VCaP (cell line): Measurements from ENCODE around the gene NR2C1.

Experiments used
- H3K27ac ChIP-seq: fragments of 450-650 bp; 2 replicates; pipeline ENCODE4 v1.5.1; 2017
- CTCF ChIP-seq: fragments of 450-650 bp; conservative IDR thresholded peaks from 2 replicates; pipeline ENCODE4 v1.5.1; 2017; ENCODE audit warnings: mild to moderate bottlenecking, moderate library complexity

The NR2C1 gene

DNA sequence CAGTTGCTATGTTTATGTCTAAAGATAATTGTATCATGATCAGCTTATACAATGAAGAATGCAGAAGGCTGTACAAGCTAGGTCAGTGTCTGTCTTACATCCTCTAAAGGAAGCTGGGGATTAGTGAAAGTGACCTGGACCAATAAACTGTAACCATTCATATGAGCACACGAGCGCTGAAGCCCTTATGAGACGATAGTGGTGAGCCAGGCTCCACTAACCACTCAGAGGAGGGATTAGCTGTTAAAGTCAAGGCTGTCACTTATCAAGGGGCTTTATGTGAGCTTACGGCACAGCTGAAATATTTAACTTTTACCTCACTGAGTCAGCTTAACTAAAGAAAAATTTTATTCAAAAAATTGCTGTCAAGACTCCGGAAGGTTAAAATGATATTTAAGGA is 100.2 kb downstream of the NR2C1 start:
- H3K27ac ChIP-seq = no peak overlapping the region
- no peak for TF ChIP-seq CTCF

GRCh38 chr12:94972795-94973194 is 100.6 kb downstream of the NR2C1 start:
- H3K27ac ChIP-seq = no peak overlapping the region
- TF ChIP-seq CTCF = no peak

GRCh38 chr12:94971923-94972322 is 101.5 kb downstream of the NR2C1 start:
- TF ChIP-seq CTCF = no peak
- no peak overlapping the region for H3K27ac ChIP-seq

DNA sequence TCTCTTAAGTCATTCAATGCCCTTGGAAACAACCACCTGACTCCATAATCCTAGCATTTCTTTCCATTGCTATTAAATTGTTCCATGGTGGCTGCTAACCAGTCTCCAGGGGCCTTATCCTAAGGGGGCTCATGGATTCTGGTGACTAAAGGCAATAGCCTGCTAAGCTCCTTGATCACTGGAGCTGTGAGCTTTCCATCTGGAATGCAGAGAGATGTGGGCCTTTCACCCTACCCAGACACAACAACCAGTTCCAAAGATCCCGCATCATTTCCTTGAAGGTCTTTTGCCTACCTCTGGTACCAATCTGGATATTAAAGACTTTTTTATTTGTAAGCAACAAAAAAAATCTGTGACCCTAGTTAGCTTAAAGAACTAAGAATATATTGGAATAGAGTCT is 102.9 kb downstream of the NR2C1 start:
- TF ChIP-seq CTCF = no peak
- H3K27ac ChIP-seq = no peak overlapping the region
